ENCODE data around the gene SQSTM1.
"Not testable (repeated sequence)": the region's sequence is repeated elsewhere in the genome, so short reads cannot be mapped to it uniquely, and the experiment has no call there.

Gene SQSTM1

DNA sequence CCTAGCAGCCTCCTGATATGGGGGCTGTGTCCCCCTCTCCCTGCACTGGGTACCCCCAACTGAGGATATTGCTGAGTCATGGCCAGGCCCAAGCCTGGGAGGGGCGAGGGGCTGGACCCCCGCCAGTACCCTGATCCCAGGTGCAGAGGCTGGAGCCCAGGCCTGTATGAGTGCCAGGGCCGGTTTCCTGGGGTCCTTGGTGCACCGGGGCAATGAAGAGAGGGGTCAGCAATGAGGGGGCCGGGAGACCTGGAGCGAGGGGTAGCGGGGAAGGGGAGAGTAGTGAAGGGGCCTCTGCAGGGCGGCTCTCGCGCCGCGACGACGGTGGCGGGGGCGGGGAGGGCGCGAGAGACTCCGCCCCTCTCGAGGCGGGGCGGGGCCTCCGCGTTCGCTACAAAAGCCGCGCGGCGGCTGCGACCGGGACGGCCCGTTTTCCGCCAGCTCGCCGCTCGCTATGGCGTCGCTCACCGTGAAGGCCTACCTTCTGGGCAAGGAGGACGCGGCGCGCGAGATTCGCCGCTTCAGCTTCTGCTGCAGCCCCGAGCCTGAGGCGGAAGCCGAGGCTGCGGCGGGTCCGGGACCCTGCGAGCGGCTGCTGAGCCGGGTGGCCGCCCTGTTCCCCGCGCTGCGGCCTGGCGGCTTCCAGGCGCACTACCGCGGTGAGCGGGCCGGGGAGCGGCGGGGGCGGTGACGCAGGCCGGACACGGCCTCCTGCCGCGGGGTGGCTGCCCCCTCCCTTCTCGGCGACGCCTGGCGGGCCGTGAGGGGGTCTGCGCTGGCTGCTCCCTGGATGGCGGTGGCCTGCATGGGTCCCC is at the start of gene SQSTM1:
TSS of gene SQSTM1 (plus strand) at position 423 of the 815 bp plus-strand sequence. CDS start at position 455, 32 bp downstream.
- DNase-seq: peak; percentile 61

DNA sequence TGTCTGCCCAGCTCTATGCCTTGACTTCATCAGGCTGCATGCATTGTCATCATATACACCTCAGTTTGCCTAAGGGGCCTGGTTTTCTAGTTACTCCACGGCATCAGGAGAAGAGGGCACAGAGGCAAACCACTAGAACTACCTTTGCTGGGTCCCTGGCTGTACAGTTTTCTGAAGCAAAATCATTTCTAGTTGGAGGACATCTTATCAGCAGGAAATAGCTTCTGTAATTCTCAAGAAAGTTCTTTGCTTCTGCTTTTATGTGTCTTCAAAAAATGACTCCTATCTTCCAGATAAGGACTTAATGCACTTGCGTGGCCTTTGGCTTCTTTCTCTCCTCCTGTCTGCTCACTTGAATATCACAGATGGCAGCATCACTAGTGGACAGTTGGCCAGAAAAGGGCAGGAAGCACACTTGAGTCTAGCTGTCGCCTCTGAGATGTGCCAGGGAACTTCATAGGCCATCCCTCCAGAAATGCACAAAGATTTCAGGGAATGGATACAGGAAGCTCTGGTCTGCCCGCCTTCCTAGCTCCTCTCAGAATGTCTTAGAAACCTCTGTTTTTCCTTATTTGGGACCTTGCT is 49.3 kb upstream of the SQSTM1 start:
- no peak for DNase-seq

DNA sequence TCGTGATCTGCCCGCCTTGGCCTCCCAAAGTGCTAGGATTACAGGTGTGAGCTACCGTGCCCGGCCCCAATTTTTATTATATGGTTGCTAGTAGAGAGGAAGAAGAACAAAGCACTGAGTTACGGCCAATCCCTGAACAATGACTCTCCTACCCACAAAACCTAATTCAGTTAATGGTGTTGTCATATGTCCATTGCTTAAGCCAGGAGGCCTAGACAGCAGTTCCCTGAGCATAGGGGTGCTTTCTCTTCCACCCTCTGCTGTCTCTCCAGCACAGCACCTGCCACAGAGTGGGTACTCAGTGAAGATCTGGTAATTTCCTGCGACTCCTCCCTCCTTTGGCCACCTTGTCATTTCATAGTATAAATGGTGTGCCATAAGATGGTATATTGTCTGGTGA is 48.4 kb upstream of the SQSTM1 start:
- DNase-seq: no peak

DNA sequence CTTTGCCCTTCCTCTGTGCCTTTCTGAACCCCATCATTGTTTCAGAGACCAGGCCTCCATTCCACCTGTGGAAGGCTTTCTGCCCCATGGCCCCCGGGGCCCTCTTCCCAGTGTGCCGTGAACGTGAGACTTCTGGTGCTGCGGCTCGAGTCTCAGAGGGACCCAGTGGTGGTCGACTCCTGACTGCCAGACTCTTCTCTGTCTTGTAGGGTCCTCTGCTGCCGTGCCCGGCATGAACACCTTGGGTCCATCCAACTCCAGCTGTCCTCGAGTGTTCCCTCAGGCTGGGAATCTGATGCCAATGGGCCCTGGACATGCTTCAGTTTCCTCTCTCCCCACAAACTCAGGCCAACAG is 47.0 kb upstream of the SQSTM1 start:
- no peak for DNase-seq

DNA sequence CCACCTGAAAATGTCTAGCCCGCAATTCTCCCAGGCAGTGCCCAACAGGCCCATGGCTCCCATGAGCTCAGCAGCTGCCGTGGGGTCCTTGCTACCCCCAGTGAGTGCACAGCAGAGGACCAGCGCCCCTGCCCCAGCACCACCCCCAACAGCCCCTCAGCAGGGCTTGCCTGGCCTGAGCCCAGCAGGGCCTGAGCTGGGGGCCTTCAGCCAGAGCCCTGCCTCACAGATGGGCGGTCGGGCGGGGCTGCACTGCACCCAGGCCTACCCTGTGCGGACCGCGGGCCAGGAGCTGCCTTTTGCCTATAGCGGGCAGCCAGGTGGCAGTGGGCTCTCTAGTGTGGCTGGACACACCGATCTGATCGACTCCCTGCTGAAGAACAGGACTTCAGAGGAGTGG is 46.3 kb upstream of the SQSTM1 start:
- no peak for DNase-seq

DNA sequence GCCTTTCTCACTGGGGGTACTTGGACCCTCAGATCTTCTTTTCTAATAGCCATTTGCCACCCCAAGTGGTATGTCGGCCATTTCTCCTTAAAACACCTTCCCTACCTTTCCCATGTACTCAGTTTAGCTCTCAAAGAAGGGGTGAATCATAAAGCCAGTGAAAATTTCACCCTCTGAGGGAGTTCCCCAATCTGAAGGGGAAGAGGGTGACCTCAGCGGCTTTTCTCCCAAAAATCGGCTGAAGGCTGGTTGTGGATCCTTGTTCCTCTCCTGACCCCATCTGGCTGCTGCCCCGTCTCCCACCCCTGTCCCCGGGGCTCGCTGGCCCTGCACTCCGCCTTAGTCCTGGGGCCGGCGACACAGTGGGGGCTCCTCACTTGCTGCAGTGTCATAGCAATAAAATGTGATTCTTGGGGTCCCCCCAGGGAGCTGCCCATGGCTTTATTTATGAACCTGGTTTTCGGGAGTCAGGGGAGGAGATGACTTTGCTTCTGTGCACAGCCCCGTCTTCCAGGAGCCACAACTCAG is 44.2 kb upstream of the SQSTM1 start:
- DNase-seq: no peak

DNA sequence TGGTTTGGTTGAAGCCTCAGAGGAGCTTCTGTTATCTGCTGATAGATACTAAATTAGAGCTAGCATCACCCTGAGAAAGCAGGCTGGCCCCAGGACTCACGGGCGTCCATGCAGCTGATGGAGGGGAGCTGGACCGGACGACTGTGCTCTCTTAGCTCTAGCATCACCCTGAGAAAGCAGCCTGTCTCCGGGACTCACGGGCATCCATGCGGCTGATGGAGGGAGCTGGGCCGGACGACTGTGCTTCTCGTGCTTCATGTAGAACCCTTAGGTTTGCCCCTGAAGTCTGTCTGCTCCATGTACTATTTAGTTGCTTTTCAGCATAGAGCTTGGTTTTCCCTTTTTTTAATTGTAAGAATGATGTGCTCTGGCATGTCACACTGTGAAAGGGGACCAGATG is 43.2 kb upstream of the SQSTM1 start:
- DNase-seq: no peak

DNA sequence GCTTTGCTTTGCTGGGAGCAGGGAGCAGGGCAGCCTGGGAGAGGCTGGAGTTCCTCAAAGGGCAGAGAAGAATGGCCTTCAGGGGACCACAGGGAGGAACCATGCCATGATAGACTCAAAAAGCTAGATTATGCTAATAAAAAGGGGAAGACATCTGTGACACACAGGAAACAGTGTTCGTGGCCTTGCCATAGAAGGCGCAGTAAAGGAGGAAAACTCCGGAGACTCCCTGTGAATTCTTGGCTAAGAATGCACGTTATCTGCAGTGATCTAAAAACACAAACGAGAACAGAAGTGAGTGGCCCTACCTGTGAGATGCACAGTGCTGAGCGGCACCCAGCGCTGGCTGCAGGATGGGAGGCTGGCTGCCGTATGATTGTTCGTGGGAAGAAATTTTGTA is 42.8 kb upstream of the SQSTM1 start:
- DNase-seq: no peak

DNA sequence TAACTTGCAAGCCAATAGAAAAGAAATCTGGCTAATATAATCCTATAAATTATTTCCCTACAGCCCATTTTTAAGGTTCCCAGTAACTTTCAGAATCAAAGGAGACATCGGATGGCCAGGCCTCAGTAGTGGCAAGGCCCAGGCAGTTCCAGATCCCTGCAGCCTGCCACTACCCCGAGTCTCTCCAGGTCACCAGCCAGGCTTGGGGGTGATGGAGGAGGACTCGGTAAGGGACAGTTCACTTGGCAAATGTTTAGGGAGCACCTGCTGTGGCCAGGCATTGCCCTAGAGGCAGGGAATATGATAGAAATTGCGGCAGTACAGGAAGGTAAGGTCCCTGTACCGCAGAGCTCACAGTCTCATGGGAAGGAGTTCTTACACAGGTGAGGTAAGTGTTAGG is 42.1 kb upstream of the SQSTM1 start:
- DNase-seq: no peak

DNA sequence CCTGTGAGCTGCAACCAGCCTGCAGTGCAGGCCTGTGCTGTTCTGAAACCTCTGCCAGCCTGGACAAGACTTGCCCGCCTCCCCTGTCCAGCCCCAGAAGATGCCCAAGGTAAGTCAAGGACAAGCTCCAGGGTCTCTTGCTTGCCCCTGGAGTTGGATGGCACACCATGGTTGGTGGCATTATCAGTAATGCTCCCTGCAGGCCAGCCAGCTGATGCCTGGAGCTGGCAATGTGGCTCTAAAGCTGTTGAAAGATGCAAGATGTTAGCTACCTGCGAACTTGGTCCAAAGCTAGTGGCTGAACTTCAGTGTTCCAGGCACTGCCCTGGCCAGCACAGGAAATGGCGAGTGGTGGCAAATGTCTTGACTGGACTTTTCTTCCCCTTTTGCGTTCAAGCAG is 40.9 kb upstream of the SQSTM1 start:
- DNase-seq: no peak

DNA sequence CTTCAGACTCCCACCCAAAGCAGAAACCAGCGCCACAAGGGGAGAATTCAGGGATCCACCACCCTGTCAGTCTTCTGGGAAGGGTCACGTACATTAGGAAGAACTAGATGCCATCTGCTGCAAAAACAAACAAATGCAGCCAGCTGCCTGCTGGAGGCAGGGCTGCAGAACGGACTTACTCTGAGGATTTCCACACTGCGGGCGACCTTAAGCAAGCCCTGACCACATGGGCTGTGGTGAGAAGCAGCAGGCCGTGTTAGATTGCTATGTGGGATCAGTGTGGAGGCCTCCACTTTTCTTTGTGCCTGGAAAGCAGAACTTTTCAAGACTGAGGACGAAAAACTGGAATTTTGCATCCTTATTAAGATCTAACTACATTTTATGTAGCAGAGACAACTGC is 40.3 kb upstream of the SQSTM1 start:
- no peak for DNase-seq

DNA sequence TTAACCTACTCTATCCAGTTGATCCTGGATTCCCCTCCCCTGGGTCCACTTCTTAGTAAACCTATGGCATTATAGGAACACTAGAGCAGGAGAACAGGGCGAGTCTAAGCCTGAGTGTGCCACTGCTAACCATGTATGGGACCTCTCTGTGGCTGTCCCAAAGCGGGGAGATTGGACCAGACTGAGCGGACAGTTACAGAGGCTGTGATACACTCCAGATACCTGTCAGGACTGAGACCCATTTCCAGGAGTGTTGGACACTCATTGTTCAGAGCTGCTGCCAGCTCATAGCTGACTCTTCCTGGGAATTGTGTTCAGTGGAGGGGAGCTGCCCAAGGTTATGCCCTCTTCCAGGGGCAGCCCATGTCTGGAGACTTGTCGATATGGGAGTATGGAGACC is 38.9 kb upstream of the SQSTM1 start:
- DNase-seq: no peak

DNA sequence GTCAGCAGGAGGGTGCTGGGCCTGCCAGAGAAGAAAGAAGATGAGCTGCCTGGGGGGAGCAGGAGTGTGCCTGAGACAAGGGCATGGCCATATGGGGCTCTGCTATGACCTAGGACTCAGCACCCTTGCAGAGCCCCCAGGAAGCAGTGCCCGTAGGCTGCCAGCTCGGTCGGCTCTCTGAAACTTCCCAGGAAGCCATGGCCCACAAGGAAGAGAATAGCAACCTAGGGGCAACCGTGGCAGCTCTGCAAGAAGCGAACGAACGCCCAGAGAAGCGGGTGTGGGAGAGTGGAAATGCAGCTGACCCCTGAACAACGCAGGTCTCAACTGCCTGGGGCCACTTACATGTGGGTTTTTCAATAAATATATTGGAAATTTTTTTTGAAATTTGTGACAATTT is 37.6 kb upstream of the SQSTM1 start:
- no peak for DNase-seq

DNA sequence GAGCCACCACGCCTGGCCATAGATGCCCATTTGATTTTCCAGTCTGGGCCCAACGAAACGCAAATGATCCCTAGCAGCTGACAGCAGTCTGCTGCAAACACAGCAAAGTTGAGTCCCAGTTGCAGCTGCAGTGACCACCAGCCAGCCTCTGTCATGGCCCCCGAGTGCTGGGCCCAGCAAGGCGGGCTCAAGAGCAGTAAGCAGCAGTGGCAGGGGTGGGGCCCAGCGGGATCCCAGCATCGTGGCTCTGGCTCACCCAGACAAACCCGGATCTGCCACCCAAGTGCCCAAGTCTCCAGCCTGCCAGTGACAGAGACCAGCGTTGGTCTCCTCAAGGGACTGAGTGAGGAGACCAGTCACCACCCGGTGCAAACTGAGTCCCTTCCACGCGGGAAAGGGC is 33.8 kb upstream of the SQSTM1 start:
- DNase-seq: no peak

DNA sequence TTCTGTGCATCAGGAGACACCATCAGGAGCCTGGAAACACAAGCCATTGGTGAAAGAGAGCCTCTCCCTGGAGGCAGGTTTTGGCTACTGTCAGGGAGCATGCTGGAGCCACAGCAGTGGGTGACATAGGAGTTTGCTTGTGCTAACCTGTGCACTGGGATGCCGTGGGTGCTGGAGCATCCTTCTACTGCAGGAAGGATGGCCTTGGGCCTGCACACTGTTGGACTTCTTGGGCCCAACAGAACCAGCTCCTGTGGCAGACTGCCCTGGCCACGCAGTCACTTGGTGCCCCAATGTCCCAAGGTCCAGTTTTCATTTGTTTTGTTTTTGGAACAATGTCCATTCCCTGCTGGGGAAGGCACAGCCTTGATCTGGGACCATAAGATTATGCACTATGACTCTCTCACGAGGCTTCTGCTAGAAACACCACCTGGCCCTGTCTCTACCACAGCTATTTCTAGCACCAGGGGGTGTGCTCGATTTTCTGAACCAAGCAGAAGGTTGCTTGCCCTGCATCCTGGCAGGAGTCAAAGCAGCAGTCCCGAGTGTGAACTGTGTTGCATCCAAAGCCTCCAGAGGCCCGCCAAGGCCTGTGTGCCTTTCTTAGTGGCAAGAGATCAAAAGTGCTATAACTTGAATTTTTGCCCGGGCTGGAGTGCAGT is 32.4 kb upstream of the SQSTM1 start:
- DNase-seq: no peak

DNA sequence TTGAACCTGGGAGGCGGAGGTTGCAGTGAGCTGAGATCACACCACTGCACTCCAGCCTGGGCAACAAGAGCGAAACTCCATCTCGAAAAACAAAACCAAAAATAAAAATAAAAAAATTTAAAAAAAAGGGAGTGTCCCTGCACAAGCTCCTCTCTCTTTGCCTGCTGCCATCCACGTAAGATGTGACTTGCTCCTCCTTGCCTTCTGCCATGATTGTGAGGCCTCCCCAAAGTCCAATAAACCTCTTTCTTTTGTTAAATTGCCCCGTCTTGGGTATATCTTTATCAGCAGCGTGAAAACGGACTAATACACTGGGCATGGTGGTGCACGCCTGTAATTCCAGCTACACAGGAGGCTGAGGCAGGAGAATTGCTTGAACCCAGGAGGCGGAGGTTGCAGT is 31.4 kb upstream of the SQSTM1 start:
- not testable (repeated sequence) for DNase-seq

DNA sequence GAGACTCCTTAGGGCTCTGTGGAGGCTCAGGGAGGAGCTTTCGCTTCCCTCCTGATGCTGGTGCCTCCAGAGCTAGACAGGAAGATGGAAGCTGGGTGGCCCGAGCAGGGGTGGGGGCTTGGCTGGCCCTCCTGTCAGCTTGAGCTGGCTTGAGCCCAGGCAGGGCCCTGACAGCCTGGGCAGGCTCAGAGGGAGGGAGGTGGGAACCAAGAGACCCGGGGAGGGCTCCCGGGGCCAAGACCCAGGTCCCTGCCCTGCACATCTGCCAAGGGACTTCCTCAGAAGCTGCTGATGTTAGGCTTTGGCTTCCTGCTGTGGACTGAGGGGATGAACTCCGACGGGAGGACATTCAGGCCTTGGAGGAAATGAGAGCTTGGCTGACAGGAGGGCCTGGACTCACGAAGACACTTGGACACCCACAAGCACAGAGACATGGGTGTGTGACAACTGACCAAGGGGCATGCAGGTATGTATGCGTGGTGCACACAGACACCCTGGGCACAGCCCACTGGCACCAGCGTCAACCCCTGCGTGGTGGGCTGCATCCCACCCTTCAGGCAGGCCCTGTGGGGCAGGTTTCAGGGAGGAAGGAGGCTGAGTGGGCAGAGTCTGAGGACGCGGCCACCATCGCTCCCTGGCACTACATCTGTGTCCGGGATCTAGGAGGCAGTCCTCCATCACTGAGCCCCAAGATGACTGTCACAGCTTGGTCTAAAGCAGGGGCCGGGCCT is 28.7 kb upstream of the SQSTM1 start:
- no peak for DNase-seq

DNA sequence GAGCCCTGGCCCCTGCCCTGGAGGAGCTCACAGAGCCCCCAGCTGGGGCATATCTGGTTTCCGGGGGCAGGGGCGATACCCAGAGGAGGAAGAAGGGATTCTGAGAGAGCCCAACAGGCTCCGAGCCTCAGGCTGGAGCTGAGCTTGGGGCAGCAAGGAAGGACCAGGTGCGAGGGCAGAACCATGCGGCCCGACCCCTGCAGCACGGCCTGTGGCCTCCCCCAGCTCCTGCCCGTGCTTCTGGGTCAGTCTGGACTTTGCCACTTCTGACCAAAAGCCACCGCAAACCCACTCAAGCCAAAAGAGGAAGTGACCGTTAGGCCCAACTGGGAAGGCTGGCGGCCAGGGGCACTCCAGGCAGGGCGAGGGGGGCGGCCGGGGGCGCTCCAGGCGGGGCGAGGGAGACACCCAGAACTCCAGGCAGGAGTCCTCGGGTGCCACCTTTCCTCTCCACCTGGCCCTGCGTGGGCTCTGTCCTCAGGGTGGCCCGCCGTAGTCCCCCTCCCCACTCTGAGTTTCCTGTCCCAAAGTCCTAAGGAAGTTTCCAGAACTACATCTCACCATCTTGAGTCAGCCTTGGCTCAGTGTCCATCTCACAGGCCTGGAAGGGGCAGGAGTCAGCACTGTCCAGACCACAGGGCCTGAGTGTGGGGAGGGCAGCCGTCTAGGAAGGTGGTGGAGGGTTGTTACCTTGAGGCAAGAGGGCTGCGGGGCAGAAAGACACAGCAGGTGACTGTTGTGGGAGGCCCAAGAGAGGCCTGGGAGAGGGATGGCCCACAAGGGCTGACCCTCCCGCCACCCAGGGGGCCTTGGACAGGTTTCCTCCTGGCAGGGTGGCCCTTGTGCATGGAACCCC is 27.9 kb upstream of the SQSTM1 start:
- DNase-seq: no peak

DNA sequence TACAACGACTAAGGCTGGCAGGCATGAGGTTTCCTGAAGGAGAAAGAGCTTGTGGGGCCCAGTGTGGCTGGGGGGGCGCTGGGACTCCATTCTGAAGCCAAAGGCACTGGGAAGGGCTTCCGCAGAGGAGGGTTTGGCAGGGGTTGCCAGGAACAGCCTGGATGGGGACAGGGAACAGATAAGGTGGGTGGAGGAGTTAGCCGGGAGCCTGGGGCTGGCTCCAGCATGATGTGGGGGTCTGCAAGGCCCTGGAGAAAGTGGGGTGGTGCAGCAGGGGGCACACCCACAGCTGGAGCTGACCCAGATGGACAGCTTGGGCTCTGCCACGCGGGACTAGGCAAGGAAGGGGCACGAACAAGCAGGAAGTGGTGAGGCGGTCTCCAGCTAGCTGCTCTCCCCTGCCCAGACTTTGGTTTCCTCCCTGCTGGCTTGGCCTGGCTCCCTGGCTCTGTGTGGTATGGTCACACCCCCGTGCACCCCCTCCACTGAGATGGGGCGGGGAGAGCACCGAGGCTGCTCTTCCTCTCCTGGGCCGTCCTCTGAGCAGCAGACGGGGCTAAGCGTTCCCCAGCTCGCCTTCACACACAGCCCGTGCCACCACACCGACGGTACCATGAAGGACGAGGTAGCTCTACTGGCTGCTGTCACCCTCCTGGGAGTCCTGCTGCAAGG is 27.1 kb upstream of the SQSTM1 start, which contains the start of gene LTC4S:
TSS of gene LTC4S (plus strand) at position 519 of the 672 bp plus-strand sequence. CDS start at position 614, 95 bp downstream.
- DNase-seq: no peak

DNA sequence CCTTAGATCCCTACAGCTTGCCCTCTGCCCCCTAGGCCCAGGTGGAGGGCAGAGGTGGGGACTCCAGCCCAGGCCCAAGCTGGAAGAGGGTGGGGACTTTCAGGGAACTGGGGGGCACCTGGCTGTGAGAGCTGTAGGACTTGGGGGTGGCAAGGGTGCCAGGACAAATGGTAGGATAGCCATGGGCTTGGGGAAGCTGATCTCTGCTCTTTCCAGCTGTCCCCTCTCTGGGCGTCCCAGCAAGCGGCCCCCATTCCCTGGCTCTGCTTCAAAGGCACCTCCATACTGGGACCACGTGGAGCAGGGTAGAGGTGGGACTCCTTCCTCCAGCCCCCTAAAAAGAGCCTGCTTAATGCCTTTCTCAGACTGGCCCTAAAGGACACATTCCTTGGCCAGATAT is 26.5 kb upstream of the SQSTM1 start:
- no peak for DNase-seq

DNA sequence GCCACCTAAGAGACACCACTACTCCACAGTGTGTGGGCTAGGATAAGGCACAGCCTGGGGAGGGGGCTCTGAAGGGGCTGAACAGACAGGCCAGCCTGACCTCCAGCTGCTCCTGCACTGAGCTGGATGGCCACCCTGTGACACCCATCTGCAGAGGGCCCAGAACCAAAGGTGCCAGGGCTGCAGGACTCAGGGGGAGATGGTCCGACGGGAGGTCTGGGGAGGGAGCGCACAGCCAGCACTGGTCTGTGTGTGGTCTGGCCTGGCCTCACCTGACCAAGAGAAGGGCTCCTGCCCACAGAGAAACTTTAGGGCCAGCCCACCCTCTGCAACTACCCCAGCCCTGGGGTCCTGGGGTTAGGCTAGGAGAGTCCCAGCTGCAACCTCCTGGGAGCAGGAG is 26.1 kb upstream of the SQSTM1 start:
- no peak for DNase-seq

Data from NCI-H2029 (cell line).